GM21423 (cell line): Measurements from ENCODE around the gene GLRA1.
A peak's percentile ranks its signal among the peaks of the same experiment; 100 is the strongest.
"Not testable (repeated sequence)": the region's sequence is repeated elsewhere in the genome, so short reads cannot be mapped to it uniquely, and the experiment has no call there.

Experiments used
- ATAC-seq: cut with Tn5 transposase; IDR thresholded peaks from one replicate; pipeline ENCODE4 v1.9.1; 2021; ENCODE audit warnings: mild to moderate bottlenecking, moderate library complexity; ENCODE audit not compliant: unreplicated experiment

GLRA1 gene

GRCh38 chr5:151917904-151918303 lies 6.7 kb downstream of the GLRA1 start:
- ATAC-seq = no peak

GRCh38 chr5:151913425-151913824 lies 11.2 kb downstream of the GLRA1 start:
- ATAC-seq = no peak

GRCh38 chr5:151912360-151912759 lies 12.3 kb downstream of the GLRA1 start:
- ATAC-seq = no peak

GRCh38 chr5:151911011-151911410 lies 13.6 kb downstream of the GLRA1 start:
- no peak for ATAC-seq

- no peak for ATAC-seq
Measured at GRCh38 chr5:151909628-151910027, 15.0 kb downstream of the GLRA1 start.

GRCh38 chr5:151906246-151906645 lies 18.4 kb downstream of the GLRA1 start:
- no peak for ATAC-seq

GRCh38 chr5:151905557-151905961 lies 19.1 kb downstream of the GLRA1 start:
- no peak for ATAC-seq

GRCh38 chr5:151904909-151905308 lies 19.7 kb downstream of the GLRA1 start:
- ATAC-seq = no peak

- no peak for ATAC-seq
Measured at GRCh38 chr5:151904127-151904526, 20.5 kb downstream of the GLRA1 start.

GRCh38 chr5:151903243-151903653 lies 21.4 kb downstream of the GLRA1 start:
- ATAC-seq = peak; percentile 93

- ATAC-seq = no peak
Measured at GRCh38 chr5:151902215-151902614, 22.4 kb downstream of the GLRA1 start.

- ATAC-seq = no peak
Measured at GRCh38 chr5:151901611-151902010, 23.0 kb downstream of the GLRA1 start.

GRCh38 chr5:151900891-151901290 lies 23.8 kb downstream of the GLRA1 start:
- ATAC-seq = no peak

GRCh38 chr5:151899399-151899798 lies 25.3 kb downstream of the GLRA1 start:
- no peak for ATAC-seq

GRCh38 chr5:151897896-151898295 lies 26.8 kb downstream of the GLRA1 start:
- peak; percentile 44 for ATAC-seq

- no peak for ATAC-seq
Measured at GRCh38 chr5:151897020-151897552, 27.6 kb downstream of the GLRA1 start.

- ATAC-seq = no peak
Measured at GRCh38 chr5:151896031-151896691, 28.5 kb downstream of the GLRA1 start.

- ATAC-seq = no peak
Measured at GRCh38 chr5:151895660-151896030, 29.0 kb downstream of the GLRA1 start.

- not testable (repeated sequence) for ATAC-seq
Measured at GRCh38 chr5:151893485-151893884, 31.2 kb downstream of the GLRA1 start.

- ATAC-seq = no peak
Measured at GRCh38 chr5:151892393-151892792, 32.3 kb downstream of the GLRA1 start.

GRCh38 chr5:151890299-151890698 lies 34.4 kb downstream of the GLRA1 start:
- no peak for ATAC-seq

GRCh38 chr5:151889614-151890013 lies 35.0 kb downstream of the GLRA1 start:
- ATAC-seq = no peak
